ENCODE results near the gene EVL.

Gene EVL

GRCh38 chr14:100122481-100123223, 57.4 kb downstream of the EVL start:
- in situ Hi-C loops (cut with HindIII; ENCODE audit: low sequenced_read_pairs): no loop called here

GRCh38 chr14:100123618-100124017, 58.4 kb downstream of the EVL start:
- in situ Hi-C loops (cut with HindIII; ENCODE audit: low sequenced_read_pairs): no loop called here

- in situ Hi-C loops (cut with HindIII; ENCODE audit: low sequenced_read_pairs): no loop called here
These were observed 59.4 kb downstream of the EVL start for GRCh38 chr14:100124551-100125088.

- in situ Hi-C loops (cut with HindIII; ENCODE audit: low sequenced_read_pairs): no loop called here
These were observed 61.2 kb downstream of the EVL start for GRCh38 chr14:100126401-100126800.

GRCh38 chr14:100127853-100128455, 62.7 kb downstream of the EVL start:
- in situ Hi-C loops (cut with HindIII; ENCODE audit: low sequenced_read_pairs): no loop called here

GRCh38 chr14:100128688-100129087, 63.5 kb downstream of the EVL start:
- in situ Hi-C loops (cut with HindIII; ENCODE audit: low sequenced_read_pairs): no loop called here

- in situ Hi-C loops (cut with HindIII; ENCODE audit: low sequenced_read_pairs): no loop called here
These were observed 64.0 kb downstream of the EVL start for GRCh38 chr14:100129161-100129589.

- in situ Hi-C loops (cut with HindIII; ENCODE audit: low sequenced_read_pairs): loop anchor here (5.0 kb wide), 1 partner anchor 63 kb away; the partner anchor contains the start of gene EVL
These were observed 65.3 kb downstream of the EVL start for GRCh38 chr14:100130521-100130920.

- in situ Hi-C loops (cut with HindIII; ENCODE audit: low sequenced_read_pairs): loop anchor here (5.0 kb wide), 1 partner anchor 64 kb away; the partner anchor contains the start of gene EVL
These were observed 66.0 kb downstream of the EVL start for GRCh38 chr14:100131181-100131580.

GRCh38 chr14:100132161-100132902, 67.1 kb downstream of the EVL start:
- in situ Hi-C loops (cut with HindIII; ENCODE audit: low sequenced_read_pairs): loop anchor here (5.0 kb wide), 1 partner anchor 65 kb away; the partner anchor contains the start of gene EVL

- in situ Hi-C loops (cut with HindIII; ENCODE audit: low sequenced_read_pairs): loop anchor here (5.0 kb wide), 1 partner anchor 66 kb away; the partner anchor contains the start of gene EVL
These were observed 67.8 kb downstream of the EVL start for GRCh38 chr14:100132903-100133510.

- in situ Hi-C loops (cut with HindIII; ENCODE audit: low sequenced_read_pairs): loop anchor here (5.0 kb wide), 1 partner anchor 67 kb away; the partner anchor contains the start of gene EVL
These were observed 69.4 kb downstream of the EVL start for GRCh38 chr14:100134586-100134985.

- in situ Hi-C loops (cut with HindIII; ENCODE audit: low sequenced_read_pairs): no loop called here
These were observed 69.9 kb downstream of the EVL start for GRCh38 chr14:100135073-100135472.

- in situ Hi-C loops (cut with HindIII; ENCODE audit: low sequenced_read_pairs): no loop called here
These were observed 70.6 kb downstream of the EVL start for GRCh38 chr14:100135784-100136183.

GRCh38 chr14:100137173-100137572, 72.0 kb downstream of the EVL start:
- in situ Hi-C loops (cut with HindIII; ENCODE audit: low sequenced_read_pairs): no loop called here

GRCh38 chr14:100138082-100138787, 73.0 kb downstream of the EVL start:
- in situ Hi-C loops (cut with HindIII; ENCODE audit: low sequenced_read_pairs): no loop called here

GRCh38 chr14:100138955-100139354, 73.7 kb downstream of the EVL start:
- in situ Hi-C loops (cut with HindIII; ENCODE audit: low sequenced_read_pairs): no loop called here

- in situ Hi-C loops (cut with HindIII; ENCODE audit: low sequenced_read_pairs): no loop called here
These were observed 75.3 kb downstream of the EVL start for GRCh38 chr14:100140452-100141078.

GRCh38 chr14:100141098-100141497, 75.9 kb downstream of the EVL start:
- in situ Hi-C loops (cut with HindIII; ENCODE audit: low sequenced_read_pairs): no loop called here
